ENCODE data around the gene WDFY4. TPM values are rescaled to one million over a fixed set of nuclear protein-coding genes. Genes with fewer than 3 reads are reported as not detected.

The WDFY4 gene
- total RNA-seq, 1 donor from 2014 or later: not detected

GRCh38 chr10:48792121-48792520 is 107.4 kb downstream of the WDFY4 start:
- no peak overlapping the region for H3K4me2 ChIP-seq
- H2AFZ ChIP-seq (replicated peaks): no peak overlapping the region
- H3K27ac ChIP-seq: no peak overlapping the region
- DNase-seq (ENCODE audit: low spot score): no peak
- H3K36me3 ChIP-seq: no peaks in the 10 kb centered on the region
- Mint-ChIP-seq H3K36me3 (no peaks in the 10 kb centered on the region), H3K27ac (no peak overlapping the region), H3K9me3 (no peaks in the 10 kb centered on the region), H3K4me1 (no peaks in the 10 kb centered on the region), H3K27me3 (ENCODE audit: insufficient read depth, low read depth) (no peaks in the 10 kb centered on the region), H3K4me3 (no peak overlapping the region)
- no peak overlapping the region for H3K9ac ChIP-seq
- no peak for TF ChIP-seq CTCF (IDR thresholded peaks at IDR 0.05)
- no peak for TF ChIP-seq EZH2 (IDR thresholded peaks at IDR 0.05)
- no peak for TF ChIP-seq EZH2phosphoT487 (IDR thresholded peaks at IDR 0.05)
- H3K4me3 ChIP-seq: no peak overlapping the region
- H4K20me1 ChIP-seq (ENCODE audit: low read depth): no peaks in the 10 kb centered on the region
- H3K9me3 ChIP-seq (ENCODE audit: low read depth): no peaks in the 10 kb centered on the region
- no peaks in the 10 kb centered on the region for H3F3A ChIP-seq (ENCODE audit: low read depth)
- H3K79me2 ChIP-seq (ENCODE audit: low read depth): no peaks in the 10 kb centered on the region
- H3K27me3 ChIP-seq: no peaks in the 10 kb centered on the region
- no peaks in the 10 kb centered on the region for H3K4me1 ChIP-seq

DNA sequence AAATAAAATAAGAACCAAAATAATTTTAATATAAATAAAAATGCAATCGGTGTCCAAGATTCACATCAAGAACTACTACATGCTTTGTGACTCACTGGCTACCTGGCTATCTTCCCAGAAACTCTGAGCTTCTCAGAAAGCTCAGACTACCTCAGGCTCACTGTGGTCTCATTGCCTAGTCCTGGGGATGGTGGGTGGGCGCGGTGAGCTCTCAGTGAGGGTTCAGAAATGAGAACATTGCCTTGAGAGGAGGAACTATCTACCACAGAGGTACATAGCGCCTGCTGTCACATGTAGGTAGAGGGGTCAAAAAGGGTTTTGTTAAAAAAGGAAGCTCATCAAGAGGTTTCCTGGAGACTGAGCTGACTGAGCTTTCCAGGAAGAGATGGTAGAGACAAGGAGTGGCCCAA is 108.0 kb downstream of the WDFY4 start:
- H3K4me2 ChIP-seq: no peak overlapping the region
- no peak for DNase-seq (ENCODE audit: low spot score)

GRCh38 chr10:48794074-48794473 is 109.4 kb downstream of the WDFY4 start:
- no peaks in the 10 kb centered on the region for H4K20me1 ChIP-seq (ENCODE audit: low read depth)
- Mint-ChIP-seq H3K4me3 (no peak overlapping the region), H3K27me3 (ENCODE audit: insufficient read depth, low read depth) (no peaks in the 10 kb centered on the region), H3K9me3 (no peaks in the 10 kb centered on the region), H3K27ac (no peak overlapping the region), H3K36me3 (no peaks in the 10 kb centered on the region), H3K4me1 (no peaks in the 10 kb centered on the region)
- no peak overlapping the region for H3K4me2 ChIP-seq
- no peaks in the 10 kb centered on the region for H3F3A ChIP-seq (ENCODE audit: low read depth)
- H3K4me3 ChIP-seq: no peak overlapping the region
- H3K9ac ChIP-seq: no peak overlapping the region
- H3K27ac ChIP-seq: no peak overlapping the region
- H3K27me3 ChIP-seq: no peaks in the 10 kb centered on the region
- no peak for DNase-seq (ENCODE audit: low spot score)
- H3K36me3 ChIP-seq: no peaks in the 10 kb centered on the region
- H3K9me3 ChIP-seq (ENCODE audit: low read depth): no peaks in the 10 kb centered on the region
- no peaks in the 10 kb centered on the region for H3K4me1 ChIP-seq
- TF ChIP-seq EZH2phosphoT487 (IDR thresholded peaks at IDR 0.05): no peak
- TF ChIP-seq CTCF (IDR thresholded peaks at IDR 0.05): no peak
- no peak for TF ChIP-seq EZH2 (IDR thresholded peaks at IDR 0.05)
- no peaks in the 10 kb centered on the region for H3K79me2 ChIP-seq (ENCODE audit: low read depth)
- no peak overlapping the region for H2AFZ ChIP-seq (replicated peaks)

More for the DNA sequence above, 108.0 kb downstream of the WDFY4 start:
- Mint-ChIP-seq H3K27me3 (ENCODE audit: insufficient read depth, low read depth) (no peaks in the 10 kb centered on the region), H3K36me3 (no peaks in the 10 kb centered on the region), H3K4me1 (no peaks in the 10 kb centered on the region), H3K27ac (no peak overlapping the region), H3K4me3 (no peak overlapping the region), H3K9me3 (no peaks in the 10 kb centered on the region)
- Histone ChIP-seq H3K9me3 (ENCODE audit: low read depth) (no peaks in the 10 kb centered on the region), H3F3A (ENCODE audit: low read depth) (no peaks in the 10 kb centered on the region), H3K27me3 (no peaks in the 10 kb centered on the region), H3K9ac (no peak overlapping the region), H3K4me1 (no peaks in the 10 kb centered on the region), H2AFZ (replicated peaks) (no peak overlapping the region), H3K4me3 (no peak overlapping the region), H3K79me2 (ENCODE audit: low read depth) (no peaks in the 10 kb centered on the region), H3K27ac (no peak overlapping the region), H4K20me1 (ENCODE audit: low read depth) (no peaks in the 10 kb centered on the region), H3K36me3 (no peaks in the 10 kb centered on the region)
- TF ChIP-seq EZH2phosphoT487 (IDR thresholded peaks at IDR 0.05) (no peak), CTCF (IDR thresholded peaks at IDR 0.05) (no peak), EZH2 (IDR thresholded peaks at IDR 0.05) (no peak)
